Endothelial cell of umbilical vein (primary cell): ENCODE data around the gene KRTAP12-3. TPM values are rescaled to one million over a fixed set of nuclear protein-coding genes. Genes with fewer than 3 reads are reported as not detected.

Experiments used
- BruUV-seq: library from RNA; stranded (reverse); fragments of 400-500 nt; replicated peaks from 2 replicates; lab custom pipeline; 2021; lab: Mats Ljungman, UMichigan
- CTCF ChIA-PET: fragments of 300-600, 350-600 bp; sonication (Branson Sonifier 250); formaldehyde crosslinking; loops from one replicate; lab custom pipeline; 2021; ENCODE audit warnings: antibody characterized with exemption, inconsistent platforms; lab: Charles Lee
- POLR2A ChIA-PET: fragments of 300-600, 350-600 bp; sonication (Branson Sonifier 250); formaldehyde crosslinking; loops from one replicate; lab custom pipeline; 2021; ENCODE audit warnings: antibody characterized with exemption, inconsistent platforms; lab: Charles Lee
- DNase-seq: peaks from one replicate; pipeline ENCODE4 v3.0.0-alpha.2; 2011; ENCODE audit warnings: low read depth, low spot score
- FAIRE-seq: peaks from 2 replicates; lab custom pipeline; 2011; peaks lifted over from hg19 to GRCh38; lab: Jason Lieb, UNC
- H2AFZ ChIP-seq: 2 replicates; pipeline ENCODE4 v1.6.0; 2012; ENCODE audit warnings: low read depth, low read length, control low read depth, inconsistent platforms
- H3K27ac ChIP-seq: 2 replicates; pipeline ENCODE4 v1.5.1; 2011; ENCODE audit warnings: low read depth, mild to moderate bottlenecking, control low read depth, low read length, moderate library complexity; ENCODE audit not compliant: insufficient read depth
- H3K27me3 ChIP-seq, 2 experiments: 2 replicates each; pipeline versions ENCODE4 v1.6.0 to v1.6.1; 2011; ENCODE audit warnings: low read length in 2 of 2, mixed read lengths in 1 of 2; ENCODE audit not compliant: control insufficient read depth in 2 of 2, insufficient read depth in 2 of 2
- H3K36me3 ChIP-seq, 2 experiments: 2 replicates in 1 of 2; 3 replicates in 1 of 2; pipeline ENCODE4 v1.5.1; 2011; ENCODE audit warnings: low read length in 2 of 2, mild to moderate bottlenecking in 1 of 2, moderate library complexity in 1 of 2; ENCODE audit not compliant: control insufficient read depth in 2 of 2, insufficient read depth in 2 of 2; ENCODE audit errors: extremely low read depth in 1 of 2
- H3K4me1 ChIP-seq: 3 replicates; pipeline ENCODE4 v1.5.1; 2011; ENCODE audit warnings: mild to moderate bottlenecking, low read length; ENCODE audit not compliant: control insufficient read depth, insufficient read depth; ENCODE audit errors: extremely low read depth
- H3K4me2 ChIP-seq: 2 replicates; pipeline ENCODE4 v1.6.1; 2011; ENCODE audit warnings: low read length, control low read depth, mixed read lengths; ENCODE audit not compliant: insufficient read depth
- H3K4me3 ChIP-seq, 3 experiments: fragments of 200-600 bp in 1 of 3; sonication (generic), shearing (Covaris generic) in 1 of 3; replicated peaks in 1 of 3; 2 replicates each; pipeline ENCODE4 v1.5.1; 2011 to 2016; ENCODE audit warnings: control low read depth in 3 of 3, low read length in 3 of 3, mild to moderate bottlenecking in 2 of 3, inconsistent platforms in 1 of 3, low read depth in 1 of 3, moderate library complexity in 1 of 3; ENCODE audit not compliant: insufficient read depth in 1 of 3
- H3K79me2 ChIP-seq: 2 replicates; pipeline ENCODE4 v1.6.0; 2012; ENCODE audit warnings: low read length, inconsistent platforms; ENCODE audit not compliant: control insufficient read depth, insufficient read depth
- H3K9ac ChIP-seq: replicated peaks from 2 replicates; pipeline ENCODE3; 2011; ENCODE audit warnings: low read length, control low read depth; ENCODE audit not compliant: insufficient read depth; ENCODE audit errors: extremely low read depth
- H3K9me1 ChIP-seq: replicated peaks from 3 replicates; pipeline ENCODE4 v1.6.0; 2011; ENCODE audit warnings: mild to moderate bottlenecking, low read length; ENCODE audit not compliant: control insufficient read depth, insufficient read depth; ENCODE audit errors: extremely low read depth
- H3K9me3 ChIP-seq: replicated peaks from 2 replicates; pipeline ENCODE4 v1.5.1; 2012; ENCODE audit warnings: low read length, inconsistent platforms; ENCODE audit not compliant: control insufficient read depth, insufficient read depth
- H4K20me1 ChIP-seq: replicated peaks from 2 replicates; pipeline ENCODE3; 2011; ENCODE audit warnings: mild to moderate bottlenecking, low read length; ENCODE audit not compliant: control insufficient read depth, insufficient read depth; ENCODE audit errors: extremely low read depth
- CTCF ChIP-seq, 2 donors: IDR thresholded peaks; 1 replicate in 1 of 2; 2 replicates in 1 of 2; pipeline ENCODE4 v1.5.1; 2011; ENCODE audit warnings: low read length in 2 of 2, mild to moderate bottlenecking in 2 of 2, moderate library complexity in 2 of 2, control low read depth in 1 of 2, inconsistent platforms in 1 of 2, low read depth in 1 of 2; ENCODE audit not compliant: insufficient read depth in 1 of 2; ENCODE audit errors: extremely low read depth in 1 of 2
- EZH2 ChIP-seq: IDR thresholded peaks from 2 replicates; pipeline ENCODE4 v1.6.1; 2012; ENCODE audit warnings: borderline replicate concordance, low read depth, mild to moderate bottlenecking, moderate library complexity, low read length, inconsistent platforms; ENCODE audit not compliant: severe bottlenecking
- FOS ChIP-seq: IDR thresholded peaks from 2 replicates; pipeline ENCODE4 v1.6.1; 2011; ENCODE audit warnings: mild to moderate bottlenecking, low read length, moderate library complexity, borderline replicate concordance; ENCODE audit not compliant: insufficient read depth
- GATA2 ChIP-seq: IDR thresholded peaks from 2 replicates; pipeline ENCODE4 v1.7.0; 2011; ENCODE audit warnings: low read depth, mild to moderate bottlenecking, moderate library complexity, mixed read lengths, low read length; ENCODE audit not compliant: insufficient read length, insufficient read depth
- JUN ChIP-seq: IDR thresholded peaks from 2 replicates; pipeline ENCODE4 v1.6.1; 2011; ENCODE audit warnings: borderline replicate concordance, low read depth; ENCODE audit not compliant: insufficient read length, insufficient read depth
- MAX ChIP-seq: IDR thresholded peaks from 2 replicates; pipeline ENCODE4 v1.6.1; 2011; ENCODE audit not compliant: insufficient read depth, insufficient read length
- MYC ChIP-seq: IDR thresholded peaks from one replicate; pipeline ENCODE4 v1.6.1; 2011; ENCODE audit warnings: mild to moderate bottlenecking, low read depth, low read length
- POLR2A ChIP-seq: IDR thresholded peaks from 2 replicates; pipeline ENCODE4 v1.6.1; 2012; ENCODE audit warnings: low read depth, mild to moderate bottlenecking, control low read depth, low read length
- POLR2AphosphoS5 ChIP-seq: IDR thresholded peaks from 2 replicates; pipeline ENCODE4 v1.6.1; 2012; ENCODE audit warnings: low read depth, mild to moderate bottlenecking, control low read depth, low read length, moderate library complexity; ENCODE audit not compliant: insufficient read depth
- dilution Hi-C: fragments of 300-500 bp; cut with MboI; formaldehyde crosslinking; loops from one replicate; pipeline ENCODE4 v1.15.0; 2019; ENCODE audit warnings: low sequenced_read_pairs; ENCODE audit not compliant: extremely low pct_ligation_motif_present
- intact Hi-C: fragments of 100-400 bp; cut with micrococcal nuclease; formaldehyde crosslinking; loops from one replicate; pipeline ENCODE4 v1.10.0; 2022
- polyA plus RNA-seq, 4 experiments: library from polyadenylated mRNA; depleted of rRNA in 3 of 4; stranded (reverse) in 3 of 4; unstranded in 1 of 4; fragments of >200 nt; gene quantifications; 2 replicates each; pipeline versions ENCODE4 v1.2.1 to v1.2.3, GENCODE V29; 2011 to 2012; ENCODE audit warnings: missing spikeins in 1 of 4
- total RNA-seq: library from RNA; stranded (reverse); gene quantifications from 2 replicates; pipeline ENCODE4 v1.2.3, GENCODE V29; 2021

Gene KRTAP12-3
- total and polyA plus RNA-seq, 2 donors (not counting 3 experiments of a cell fraction or from before 2014, with no cell fraction given) = not detected

GRCh38 chr21:44650973-44651675 lies 6.6 kb upstream of the KRTAP12-3 start:
- H3K36me3 ChIP-seq = no peaks in the 10 kb centered on the region
- no peaks in the 10 kb centered on the region for H3K27me3 ChIP-seq
- no peak overlapping the region for H3K27ac ChIP-seq
- TF ChIP-seq FOS (no peak), POLR2A (no peak), JUN (no peak), POLR2AphosphoS5 (no peak), EZH2 (no peak), MYC (no peak), GATA2 (no peak), CTCF (IDR thresholded peaks at IDR 0.05; ENCODE audit: extremely low read depth in 1 of 2, insufficient read depth in 1 of 2, low read depth in 1 of 2, low read length in 2 of 2) (no peak), MAX (no peak)
- CTCF ChIA-PET = no interaction called here
- H2AFZ ChIP-seq = no peak overlapping the region
- BruUV-seq = no TSS peak
- H3K4me3 ChIP-seq = no peak overlapping the region
- intact Hi-C loops = no loop called here
- POLR2A ChIA-PET = no interaction called here
- H3K9me3 ChIP-seq = no peaks in the 10 kb centered on the region
- dilution Hi-C loops = no loop called here
- H3K9me1 ChIP-seq = no peaks in the 10 kb centered on the region
- no peaks in the 10 kb centered on the region for H3K79me2 ChIP-seq
- no peak overlapping the region for H3K9ac ChIP-seq
- FAIRE-seq (no peak), DNase-seq (no peak)
- H4K20me1 ChIP-seq = no peaks in the 10 kb centered on the region
- H3K4me2 ChIP-seq = no peak overlapping the region
- H3K4me1 ChIP-seq = no peaks in the 10 kb centered on the region
